GM23338 (cell line): Measurements from ENCODE around the gene INHBC. TPM values are rescaled to one million over a fixed set of nuclear protein-coding genes. Genes with fewer than 3 reads are reported as not detected.

Experiments used
- ATAC-seq: fragments of 200-7000 bp; cut with Tn5 transposase; 3 replicates; pipeline ENCODE4 v1.9.1; 2020
- DNase-seq: peaks from one replicate; pipeline ENCODE4 v3.0.0-alpha.2; 2015; ENCODE audit warnings: low spot score
- H2AFZ ChIP-seq: fragments of 200-600 bp; sonication (generic); 2 replicates; pipeline ENCODE4 v1.8.0; 2016; ENCODE audit warnings: antibody characterized with exemption, mild to moderate bottlenecking, moderate library complexity
- H3F3A ChIP-seq: fragments of 200-600 bp; sonication (generic); replicated peaks from 2 replicates; pipeline ENCODE4 v1.8.0; 2017; ENCODE audit warnings: antibody characterized with exemption, mixed run types, low read depth
- H3K27ac ChIP-seq: fragments of 200-600 bp; sonication (generic); 2 replicates; pipeline ENCODE4 v1.6.1; 2016; ENCODE audit warnings: low read depth
- H3K27me3 ChIP-seq: fragments of 200-600 bp; sonication (generic); 2 replicates; pipeline ENCODE4 v1.8.0; 2016; ENCODE audit warnings: mild to moderate bottlenecking, mixed run types, moderate library complexity; ENCODE audit not compliant: insufficient read depth
- H3K36me3 ChIP-seq: fragments of 200-600 bp; sonication (generic); 2 replicates; pipeline ENCODE4 v1.8.0; 2016; ENCODE audit warnings: mild to moderate bottlenecking; ENCODE audit not compliant: insufficient read depth
- H3K4me1 ChIP-seq: fragments of 200-600 bp; sonication (generic); 2 replicates; pipeline ENCODE4 v1.8.0; 2016; ENCODE audit warnings: mild to moderate bottlenecking, moderate library complexity; ENCODE audit not compliant: insufficient read depth
- H3K4me2 ChIP-seq: fragments of 200-600 bp; sonication (generic); 2 replicates; pipeline ENCODE4 v1.7.1; 2017; ENCODE audit warnings: mixed run types
- H3K4me3 ChIP-seq: fragments of 200-600 bp; sonication (generic); 2 replicates; pipeline ENCODE4 v1.6.1; 2016; ENCODE audit warnings: mixed run types
- H3K79me2 ChIP-seq: fragments of 200-600 bp; sonication (generic); replicated peaks from 2 replicates; pipeline ENCODE4 v1.8.0; 2017; ENCODE audit warnings: mild to moderate bottlenecking; ENCODE audit not compliant: insufficient read depth
- H3K9me2 ChIP-seq: fragments of 200-600 bp; sonication (generic); 2 replicates; pipeline ENCODE4 v1.8.0; 2017; ENCODE audit not compliant: insufficient read depth
- H4K20me1 ChIP-seq: fragments of 200-600 bp; sonication (generic); replicated peaks from 2 replicates; pipeline ENCODE4 v1.8.0; 2017; ENCODE audit warnings: mild to moderate bottlenecking; ENCODE audit not compliant: insufficient read depth
- H3K27ac Mint-ChIP-seq: 2 replicates; pipeline ENCODE4 v1.8.0; 2020; ENCODE audit warnings: inconsistent platforms, mild to moderate bottlenecking, moderate library complexity, mixed read lengths
- H3K27me3 Mint-ChIP-seq: 3 replicates; pipeline ENCODE4 v1.8.0; 2022; ENCODE audit warnings: low read depth, mild to moderate bottlenecking, moderate library complexity, mixed read lengths, inconsistent platforms; ENCODE audit not compliant: insufficient read depth, poor library complexity
- H3K36me3 Mint-ChIP-seq: 3 replicates; pipeline ENCODE4 v1.8.0; 2021; ENCODE audit warnings: low read depth, mild to moderate bottlenecking, inconsistent platforms, moderate library complexity, mixed read lengths
- H3K4me1 Mint-ChIP-seq: 3 replicates; pipeline ENCODE4 v1.8.0; 2020; ENCODE audit warnings: mild to moderate bottlenecking, inconsistent platforms, mixed read lengths
- H3K4me3 Mint-ChIP-seq: 3 replicates; pipeline ENCODE4 v1.8.0; 2021; ENCODE audit warnings: moderate library complexity, mild to moderate bottlenecking, inconsistent platforms, mixed read lengths
- H3K9me3 Mint-ChIP-seq: 3 replicates; pipeline ENCODE4 v1.8.0; 2020; ENCODE audit warnings: moderate library complexity, mild to moderate bottlenecking, inconsistent platforms, mixed read lengths
- CREB1 ChIP-seq: fragments of 250-450 bp; sonication (Bioruptor Pico); IDR thresholded peaks from 2 replicates; pipeline ENCODE4 v1.5.0; 2020; ENCODE audit warnings: low read depth, mild to moderate bottlenecking, moderate library complexity
- EZH2phosphoT487 ChIP-seq: fragments of 200-600 bp; sonication (generic); IDR thresholded peaks from one replicate; pipeline ENCODE4 v1.8.1; 2018; ENCODE audit warnings: antibody characterized with exemption; ENCODE audit not compliant: unreplicated experiment
- JUNB ChIP-seq: IDR thresholded peaks from one replicate; pipeline ENCODE4 v1.6.1; 2016; ENCODE audit warnings: antibody characterized with exemption; ENCODE audit not compliant: unreplicated experiment
- NANOG ChIP-seq: IDR thresholded peaks from 2 replicates; pipeline ENCODE4 v1.6.1; 2016; ENCODE audit warnings: antibody characterized with exemption, borderline replicate concordance
- POLR2AphosphoS5 ChIP-seq: IDR thresholded peaks from 2 replicates; pipeline ENCODE4 v1.6.1; 2016; ENCODE audit warnings: antibody characterized with exemption, low read depth
- STAT1 ChIP-seq: IDR thresholded peaks from one replicate; pipeline ENCODE4 v1.6.1; 2016; ENCODE audit warnings: antibody characterized with exemption; ENCODE audit not compliant: unreplicated experiment
- ZNF331 ChIP-seq: fragments of 250-450 bp; sonication (Bioruptor Pico); IDR thresholded peaks from 2 replicates; pipeline ENCODE4 v1.5.0; 2020; ENCODE audit warnings: low read depth, mild to moderate bottlenecking, moderate library complexity
- polyA plus RNA-seq: library from polyadenylated mRNA; unstranded; fragments of >200 nt; fragmentation: Nextera tagmentation; extraction: Ambion mirVana; gene quantifications from 2 replicates; pipeline ENCODE4 v1.2.1, GENCODE V29; 2016
- total RNA-seq: library from RNA; depleted of rRNA; stranded (reverse); fragments of >200 nt; shearing (Covaris generic); gene quantifications from 2 replicates; pipeline ENCODE4 v1.2.3, GENCODE V29; 2014
- TF ChIP-seq, protein P1 (sequence below): fragments of 250-450 bp; sonication (Bioruptor Pico); IDR thresholded peaks from 2 replicates; pipeline ENCODE4 v1.5.0; 2020; ENCODE audit warnings: mild to moderate bottlenecking, moderate library complexity
- TF ChIP-seq, protein P2 (sequence below), 2 experiments: fragments of 200-600 bp in 1 of 2; sonication (generic) in 1 of 2; conservative IDR thresholded peaks; 2 replicates each; pipeline versions ENCODE4 v1.5.1 to v1.6.1; 2016 to 2017; ENCODE audit warnings: antibody characterized with exemption in 2 of 2, low read depth in 2 of 2, mild to moderate bottlenecking in 2 of 2, moderate library complexity in 1 of 2

Gene INHBC
- total and polyA plus RNA-seq, 2 experiments from 2014 or later: 0.53 TPM; not detected in 1

DNA sequence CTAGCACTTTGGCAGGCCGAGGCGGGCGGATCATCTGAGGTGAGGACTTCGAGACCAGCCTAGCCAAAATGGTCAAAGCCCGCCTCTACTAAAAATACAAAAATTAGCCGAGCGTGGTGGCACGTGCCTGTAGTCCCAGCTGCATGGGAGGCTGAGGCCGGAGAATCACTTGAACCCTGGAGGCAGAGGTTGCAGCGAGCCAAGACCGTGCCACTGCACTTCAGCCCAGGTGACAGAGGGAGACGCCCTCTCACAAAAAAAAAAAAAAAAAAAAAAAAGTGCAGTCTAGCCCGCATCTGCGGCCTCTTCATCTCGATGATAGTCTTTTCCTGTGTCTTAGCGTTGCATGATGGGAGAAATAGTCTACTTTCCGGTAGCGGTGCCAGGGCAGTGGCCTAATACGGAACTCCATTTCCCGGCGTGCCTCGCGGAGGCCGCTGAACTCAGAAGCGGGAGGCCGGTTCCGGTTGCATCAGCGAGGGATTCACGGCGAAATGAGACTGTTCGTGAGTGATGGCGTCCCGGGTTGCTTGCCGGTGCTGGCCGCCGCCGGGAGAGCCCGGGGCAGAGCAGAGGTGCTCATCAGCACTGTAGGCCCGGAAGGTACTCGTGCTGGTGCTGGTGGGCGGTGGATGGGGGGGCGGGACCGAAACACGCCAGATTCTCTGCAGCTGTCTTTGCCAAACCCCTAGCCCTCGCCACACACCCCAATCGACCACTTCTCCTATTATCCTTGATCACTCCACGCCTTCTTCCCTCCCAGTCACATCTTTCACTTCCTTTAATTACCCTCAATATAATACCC, 53.2 kb downstream of the INHBC start, which contains the start of gene MARS1 (continued):
- TF ChIP-seq, protein P1, sequence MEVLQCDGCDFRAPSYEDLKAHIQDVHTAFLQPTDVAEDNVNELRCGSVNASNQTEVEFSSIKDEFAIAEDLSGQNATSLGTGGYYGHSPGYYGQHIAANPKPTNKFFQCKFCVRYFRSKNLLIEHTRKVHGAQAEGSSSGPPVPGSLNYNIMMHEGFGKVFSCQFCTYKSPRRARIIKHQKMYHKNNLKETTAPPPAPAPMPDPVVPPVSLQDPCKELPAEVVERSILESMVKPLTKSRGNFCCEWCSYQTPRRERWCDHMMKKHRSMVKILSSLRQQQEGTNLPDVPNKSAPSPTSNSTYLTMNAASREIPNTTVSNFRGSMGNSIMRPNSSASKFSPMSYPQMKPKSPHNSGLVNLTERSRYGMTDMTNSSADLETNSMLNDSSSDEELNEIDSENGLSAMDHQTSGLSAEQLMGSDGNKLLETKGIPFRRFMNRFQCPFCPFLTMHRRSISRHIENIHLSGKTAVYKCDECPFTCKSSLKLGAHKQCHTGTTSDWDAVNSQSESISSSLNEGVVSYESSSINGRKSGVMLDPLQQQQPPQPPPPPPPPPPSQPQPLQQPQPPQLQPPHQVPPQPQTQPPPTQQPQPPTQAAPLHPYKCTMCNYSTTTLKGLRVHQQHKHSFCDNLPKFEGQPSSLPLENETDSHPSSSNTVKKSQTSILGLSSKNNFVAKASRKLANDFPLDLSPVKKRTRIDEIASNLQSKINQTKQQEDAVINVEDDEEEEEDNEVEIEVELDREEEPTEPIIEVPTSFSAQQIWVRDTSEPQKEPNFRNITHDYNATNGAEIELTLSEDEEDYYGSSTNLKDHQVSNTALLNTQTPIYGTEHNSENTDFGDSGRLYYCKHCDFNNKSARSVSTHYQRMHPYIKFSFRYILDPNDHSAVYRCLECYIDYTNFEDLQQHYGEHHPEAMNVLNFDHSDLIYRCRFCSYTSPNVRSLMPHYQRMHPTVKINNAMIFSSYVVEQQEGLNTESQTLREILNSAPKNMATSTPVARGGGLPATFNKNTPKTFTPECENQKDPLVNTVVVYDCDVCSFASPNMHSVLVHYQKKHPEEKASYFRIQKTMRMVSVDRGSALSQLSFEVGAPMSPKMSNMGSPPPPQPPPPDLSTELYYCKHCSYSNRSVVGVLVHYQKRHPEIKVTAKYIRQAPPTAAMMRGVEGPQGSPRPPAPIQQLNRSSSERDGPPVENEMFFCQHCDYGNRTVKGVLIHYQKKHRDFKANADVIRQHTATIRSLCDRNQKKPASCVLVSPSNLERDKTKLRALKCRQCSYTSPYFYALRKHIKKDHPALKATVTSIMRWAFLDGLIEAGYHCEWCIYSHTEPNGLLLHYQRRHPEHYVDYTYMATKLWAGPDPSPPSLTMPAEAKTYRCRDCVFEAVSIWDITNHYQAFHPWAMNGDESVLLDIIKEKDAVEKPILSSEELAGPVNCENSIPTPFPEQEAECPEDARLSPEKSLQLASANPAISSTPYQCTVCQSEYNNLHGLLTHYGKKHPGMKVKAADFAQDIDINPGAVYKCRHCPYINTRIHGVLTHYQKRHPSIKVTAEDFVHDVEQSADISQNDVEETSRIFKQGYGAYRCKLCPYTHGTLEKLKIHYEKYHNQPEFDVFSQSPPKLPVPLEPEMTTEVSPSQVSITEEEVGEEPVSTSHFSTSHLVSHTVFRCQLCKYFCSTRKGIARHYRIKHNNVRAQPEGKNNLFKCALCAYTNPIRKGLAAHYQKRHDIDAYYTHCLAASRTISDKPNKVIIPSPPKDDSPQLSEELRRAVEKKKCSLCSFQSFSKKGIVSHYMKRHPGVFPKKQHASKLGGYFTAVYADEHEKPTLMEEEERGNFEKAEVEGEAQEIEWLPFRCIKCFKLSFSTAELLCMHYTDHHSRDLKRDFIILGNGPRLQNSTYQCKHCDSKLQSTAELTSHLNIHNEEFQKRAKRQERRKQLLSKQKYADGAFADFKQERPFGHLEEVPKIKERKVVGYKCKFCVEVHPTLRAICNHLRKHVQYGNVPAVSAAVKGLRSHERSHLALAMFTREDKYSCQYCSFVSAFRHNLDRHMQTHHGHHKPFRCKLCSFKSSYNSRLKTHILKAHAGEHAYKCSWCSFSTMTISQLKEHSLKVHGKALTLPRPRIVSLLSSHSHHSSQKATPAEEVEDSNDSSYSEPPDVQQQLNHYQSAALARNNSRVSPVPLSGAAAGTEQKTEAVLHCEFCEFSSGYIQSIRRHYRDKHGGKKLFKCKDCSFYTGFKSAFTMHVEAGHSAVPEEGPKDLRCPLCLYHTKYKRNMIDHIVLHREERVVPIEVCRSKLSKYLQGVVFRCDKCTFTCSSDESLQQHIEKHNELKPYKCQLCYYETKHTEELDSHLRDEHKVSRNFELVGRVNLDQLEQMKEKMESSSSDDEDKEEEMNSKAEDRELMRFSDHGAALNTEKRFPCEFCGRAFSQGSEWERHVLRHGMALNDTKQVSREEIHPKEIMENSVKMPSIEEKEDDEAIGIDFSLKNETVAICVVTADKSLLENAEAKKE: no peak
- peak; percentile 85 for TF ChIP-seq POLR2AphosphoS5
- TF ChIP-seq CREB1 (CRISPR knock-in tag): 0 out of 2 replicates have a peak, but pooled peaks have one; percentile 40
- TF ChIP-seq, protein P2, sequence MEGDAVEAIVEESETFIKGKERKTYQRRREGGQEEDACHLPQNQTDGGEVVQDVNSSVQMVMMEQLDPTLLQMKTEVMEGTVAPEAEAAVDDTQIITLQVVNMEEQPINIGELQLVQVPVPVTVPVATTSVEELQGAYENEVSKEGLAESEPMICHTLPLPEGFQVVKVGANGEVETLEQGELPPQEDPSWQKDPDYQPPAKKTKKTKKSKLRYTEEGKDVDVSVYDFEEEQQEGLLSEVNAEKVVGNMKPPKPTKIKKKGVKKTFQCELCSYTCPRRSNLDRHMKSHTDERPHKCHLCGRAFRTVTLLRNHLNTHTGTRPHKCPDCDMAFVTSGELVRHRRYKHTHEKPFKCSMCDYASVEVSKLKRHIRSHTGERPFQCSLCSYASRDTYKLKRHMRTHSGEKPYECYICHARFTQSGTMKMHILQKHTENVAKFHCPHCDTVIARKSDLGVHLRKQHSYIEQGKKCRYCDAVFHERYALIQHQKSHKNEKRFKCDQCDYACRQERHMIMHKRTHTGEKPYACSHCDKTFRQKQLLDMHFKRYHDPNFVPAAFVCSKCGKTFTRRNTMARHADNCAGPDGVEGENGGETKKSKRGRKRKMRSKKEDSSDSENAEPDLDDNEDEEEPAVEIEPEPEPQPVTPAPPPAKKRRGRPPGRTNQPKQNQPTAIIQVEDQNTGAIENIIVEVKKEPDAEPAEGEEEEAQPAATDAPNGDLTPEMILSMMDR (conservative IDR thresholded peaks at IDR 0.05; ENCODE audit: low read depth in 2 of 2): peak; percentile 29 to 37

DNA sequence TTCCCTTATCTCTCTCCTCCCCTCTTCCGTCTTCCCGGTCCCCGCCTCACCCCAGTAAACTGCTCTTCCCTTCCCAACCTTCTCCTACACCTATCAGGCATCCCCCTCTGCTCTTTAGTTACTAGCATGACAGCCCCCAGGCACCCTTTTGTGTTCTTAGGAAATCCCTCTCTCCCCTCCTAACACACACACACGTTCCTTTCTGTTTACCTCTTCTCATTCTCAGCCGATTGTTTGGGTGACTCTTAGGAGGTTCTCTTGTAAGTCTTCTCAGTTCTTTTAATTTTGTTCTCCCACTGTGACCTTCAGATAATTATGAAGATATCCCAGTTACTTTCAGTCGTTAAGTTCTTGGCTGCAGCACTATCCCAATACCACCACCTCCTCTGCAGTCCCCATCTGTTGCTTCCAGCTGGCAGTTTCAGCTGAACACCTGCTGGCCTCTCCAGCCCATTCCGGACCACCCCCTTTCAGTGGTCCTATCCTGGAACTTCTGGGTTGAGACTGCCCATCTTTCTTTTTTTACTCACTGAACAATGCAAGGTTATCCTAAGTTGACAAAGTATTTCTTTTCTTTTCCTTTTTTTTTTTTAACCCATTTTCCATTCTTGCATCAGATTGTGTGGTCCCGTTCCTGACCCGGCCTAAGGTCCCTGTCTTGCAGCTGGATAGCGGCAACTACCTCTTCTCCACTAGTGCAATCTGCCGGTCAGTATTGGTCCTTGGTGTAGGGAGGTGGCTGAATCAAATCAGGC, 54.0 kb downstream of the INHBC start:
- Histone ChIP-seq H3K79me2 (peaks cover 30% of the 10 kb centered on the region), H3K36me3 (peaks cover 43% of the 10 kb centered on the region), H3K4me3 (peak overlapping the region; percentile 100), H3K9me2 (no peaks in the 10 kb centered on the region), H2AFZ (no peak overlapping the region), H4K20me1 (peaks cover 34% of the 10 kb centered on the region), H3F3A (peaks cover 42% of the 10 kb centered on the region), H3K27ac (peak overlapping the region; percentile 88), H3K4me1 (no peaks in the 10 kb centered on the region; the same call in 1 of the 2 replicates), H3K4me2 (peak overlapping the region; percentile 100), H3K27me3 (no peaks in the 10 kb centered on the region)
- H3K4me1 Mint-ChIP-seq: peaks cover 10% of the 10 kb centered on the region
- peaks cover 54% of the 10 kb centered on the region for H3K36me3 Mint-ChIP-seq
- peak; percentile 30 for DNase-seq
- H3K27me3 Mint-ChIP-seq: peaks cover 15% of the 10 kb centered on the region
- ATAC-seq: peak; percentile 13
- peak overlapping the region; percentile 99 for H3K27ac Mint-ChIP-seq
- peak overlapping the region; percentile 88 for H3K4me3 Mint-ChIP-seq
- no peaks in the 10 kb centered on the region for H3K9me3 Mint-ChIP-seq
- no peak for TF ChIP-seq STAT1
- TF ChIP-seq EZH2phosphoT487: no peak
- TF ChIP-seq ZNF331 (CRISPR knock-in tag): no peak
- TF ChIP-seq JUNB: no peak
- no peak for TF ChIP-seq NANOG
- TF ChIP-seq POLR2AphosphoS5: no peak
